Glutamatergic neuron (in vitro differentiated cells): ENCODE results near the gene ADTRP. TPM values are rescaled to one million over a fixed set of nuclear protein-coding genes. Genes with fewer than 3 reads are reported as not detected.
"Not testable (repeated sequence)": the region's sequence is repeated elsewhere in the genome, so short reads cannot be mapped to it uniquely, and the experiment has no call there.

Experiments
- DNase-seq: peaks from one replicate; pipeline ENCODE4 v3.0.0; 2022
- H3K27ac Mint-ChIP-seq: one replicate; pipeline ENCODE4 v1.8.0; 2020; ENCODE audit warnings: mild to moderate bottlenecking, mixed read lengths, inconsistent platforms; ENCODE audit not compliant: unreplicated experiment
- H3K27me3 Mint-ChIP-seq: one replicate; pipeline ENCODE4 v1.8.0; 2020; ENCODE audit warnings: mild to moderate bottlenecking, moderate library complexity, mixed read lengths, inconsistent platforms; ENCODE audit not compliant: unreplicated experiment
- H3K36me3 Mint-ChIP-seq: one replicate; pipeline ENCODE4 v1.8.0; 2020; ENCODE audit warnings: mild to moderate bottlenecking, mixed read lengths, inconsistent platforms; ENCODE audit not compliant: unreplicated experiment
- H3K4me1 Mint-ChIP-seq: one replicate; pipeline ENCODE4 v1.8.0; 2020; ENCODE audit warnings: mild to moderate bottlenecking, low read depth, mixed read lengths, inconsistent platforms; ENCODE audit not compliant: unreplicated experiment
- H3K4me3 Mint-ChIP-seq: one replicate; pipeline ENCODE4 v1.8.0; 2020; ENCODE audit warnings: mild to moderate bottlenecking, mixed read lengths, inconsistent platforms; ENCODE audit not compliant: unreplicated experiment
- H3K9me3 Mint-ChIP-seq: one replicate; pipeline ENCODE4 v1.8.0; 2020; ENCODE audit warnings: mild to moderate bottlenecking, moderate library complexity, mixed read lengths, inconsistent platforms; ENCODE audit not compliant: unreplicated experiment
- total RNA-seq: library from RNA; stranded (reverse); fragmentation: NEBNext Ultra II Directional; extraction: Animal tissue kit (Norgen Biotek cat#: 25700); gene quantifications from one replicate; pipeline ENCODE4 v1.2.1, GENCODE V29; 2021; ENCODE audit not compliant: unreplicated experiment
- TF ChIP-seq, protein P1 (sequence below): fragments of 200-600 bp; sonication (generic); IDR thresholded peaks from one replicate; pipeline ENCODE4 v1.5.0; 2021; ENCODE audit not compliant: partially characterized antibody, unreplicated experiment

ADTRP gene
- total RNA-seq, 1 donor from 2014 or later, result not detected

DNA sequence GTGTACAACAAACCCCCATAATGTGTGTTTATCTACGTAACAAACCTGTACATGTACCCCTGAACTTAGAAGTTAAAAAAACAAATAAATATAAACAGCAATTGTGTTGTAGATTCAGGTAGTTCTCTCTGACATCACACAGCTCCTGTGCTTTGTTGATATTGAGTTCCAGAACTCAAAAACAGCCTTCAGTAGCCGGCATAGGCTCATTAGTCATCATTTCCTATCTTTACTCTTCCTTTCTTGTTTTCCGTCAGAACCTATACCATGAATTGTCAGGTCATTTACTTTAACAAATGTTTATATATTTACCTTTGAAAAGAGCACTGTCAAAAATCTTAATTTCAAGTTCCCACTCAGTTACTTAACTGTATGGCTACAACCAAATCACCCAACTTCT is 88.8 kb downstream of the ADTRP start:
- DNase-seq, result no peak
- H3K36me3 Mint-ChIP-seq, result no peaks in the 10 kb centered on the region
- H3K9me3 Mint-ChIP-seq, result no peaks in the 10 kb centered on the region
- TF ChIP-seq, protein P1, sequence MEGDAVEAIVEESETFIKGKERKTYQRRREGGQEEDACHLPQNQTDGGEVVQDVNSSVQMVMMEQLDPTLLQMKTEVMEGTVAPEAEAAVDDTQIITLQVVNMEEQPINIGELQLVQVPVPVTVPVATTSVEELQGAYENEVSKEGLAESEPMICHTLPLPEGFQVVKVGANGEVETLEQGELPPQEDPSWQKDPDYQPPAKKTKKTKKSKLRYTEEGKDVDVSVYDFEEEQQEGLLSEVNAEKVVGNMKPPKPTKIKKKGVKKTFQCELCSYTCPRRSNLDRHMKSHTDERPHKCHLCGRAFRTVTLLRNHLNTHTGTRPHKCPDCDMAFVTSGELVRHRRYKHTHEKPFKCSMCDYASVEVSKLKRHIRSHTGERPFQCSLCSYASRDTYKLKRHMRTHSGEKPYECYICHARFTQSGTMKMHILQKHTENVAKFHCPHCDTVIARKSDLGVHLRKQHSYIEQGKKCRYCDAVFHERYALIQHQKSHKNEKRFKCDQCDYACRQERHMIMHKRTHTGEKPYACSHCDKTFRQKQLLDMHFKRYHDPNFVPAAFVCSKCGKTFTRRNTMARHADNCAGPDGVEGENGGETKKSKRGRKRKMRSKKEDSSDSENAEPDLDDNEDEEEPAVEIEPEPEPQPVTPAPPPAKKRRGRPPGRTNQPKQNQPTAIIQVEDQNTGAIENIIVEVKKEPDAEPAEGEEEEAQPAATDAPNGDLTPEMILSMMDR, result no peak
- no peak overlapping the region for H3K4me3 Mint-ChIP-seq
- H3K27me3 Mint-ChIP-seq, result no peaks in the 10 kb centered on the region
- peaks cover 7% of the 10 kb centered on the region for H3K4me1 Mint-ChIP-seq
- H3K27ac Mint-ChIP-seq, result no peak overlapping the region

GRCh38 chr6:11689400-11689799 is 89.2 kb downstream of the ADTRP start:
- H3K9me3 Mint-ChIP-seq, H3K36me3 Mint-ChIP-seq, H3K4me3 Mint-ChIP-seq, H3K27ac Mint-ChIP-seq, DNase-seq, H3K4me1 Mint-ChIP-seq, H3K27me3 Mint-ChIP-seq: not testable (repeated sequence)

GRCh38 chr6:11688425-11688709 is 90.2 kb downstream of the ADTRP start:
- no peak overlapping the region for H3K27ac Mint-ChIP-seq
- no peak overlapping the region for H3K4me3 Mint-ChIP-seq
- H3K27me3 Mint-ChIP-seq, result no peaks in the 10 kb centered on the region
- peaks cover 7% of the 10 kb centered on the region for H3K4me1 Mint-ChIP-seq
- no peaks in the 10 kb centered on the region for H3K36me3 Mint-ChIP-seq
- no peaks in the 10 kb centered on the region for H3K9me3 Mint-ChIP-seq
- TF ChIP-seq, protein P1, result no peak
- DNase-seq, result no peak

DNA sequence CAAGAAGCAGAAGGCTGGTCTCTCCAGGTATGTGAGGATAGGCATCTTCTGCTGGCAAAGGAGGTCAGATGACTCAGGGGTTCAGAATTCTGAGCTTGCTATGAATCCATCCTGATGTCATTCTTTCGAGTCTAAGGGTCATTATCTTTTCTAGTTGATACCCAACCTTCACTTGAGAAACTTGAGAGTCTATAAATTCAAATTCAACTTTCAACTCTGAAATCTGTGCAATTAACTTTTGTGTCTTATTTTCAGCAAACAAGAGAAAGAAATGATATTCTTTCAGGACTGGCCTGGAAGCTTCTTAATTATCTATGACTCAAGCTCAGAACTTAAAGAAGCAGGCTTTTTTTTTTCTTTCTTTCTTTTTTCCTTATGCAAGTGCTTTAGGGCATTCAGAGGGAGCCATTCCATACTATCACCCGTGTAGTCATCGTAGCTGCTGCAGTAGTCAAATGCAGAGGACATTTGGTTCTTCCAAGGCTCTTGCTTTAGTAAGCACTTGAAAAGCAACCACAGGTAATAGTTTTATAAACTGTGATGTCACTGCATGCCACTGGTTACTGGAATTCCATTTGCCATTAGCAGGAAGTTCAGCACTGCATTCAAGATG is 93.0 kb downstream of the ADTRP start:
- Mint-ChIP-seq H3K9me3 (no peaks in the 10 kb centered on the region), H3K27me3 (no peaks in the 10 kb centered on the region), H3K27ac (no peak overlapping the region), H3K4me3 (no peak overlapping the region), H3K4me1 (peaks cover 3% of the 10 kb centered on the region), H3K36me3 (no peaks in the 10 kb centered on the region)
- DNase-seq, result no peak
- TF ChIP-seq, protein P1, result no peak

DNA sequence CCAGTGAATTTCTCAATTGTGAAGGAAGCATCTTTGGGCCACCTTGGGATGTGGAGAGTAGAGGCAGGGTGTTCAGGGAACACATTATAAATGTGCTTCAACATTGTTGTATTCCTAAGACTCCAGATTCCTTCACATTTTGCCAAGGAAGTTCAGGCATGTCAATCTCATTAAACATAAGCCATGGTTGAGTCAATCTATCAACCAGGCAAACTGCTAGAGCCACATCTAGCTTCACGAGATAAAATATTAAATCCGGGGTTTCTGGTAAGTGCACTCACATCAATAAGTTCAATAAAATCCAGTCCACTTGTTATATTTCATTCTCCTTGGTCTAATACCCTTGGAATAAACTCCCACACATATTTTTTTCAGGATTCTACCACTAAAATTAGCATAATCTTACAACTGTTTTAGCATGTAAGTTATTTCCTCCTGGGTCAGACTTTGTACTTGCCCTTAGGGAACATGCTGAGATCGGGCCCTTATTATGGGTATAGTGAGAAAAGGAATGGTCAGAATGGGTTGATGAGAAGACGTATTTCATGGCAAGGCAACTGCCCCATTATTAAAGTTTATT is 93.6 kb downstream of the ADTRP start:
- Mint-ChIP-seq H3K36me3 (peaks cover 4% of the 10 kb centered on the region), H3K9me3 (no peaks in the 10 kb centered on the region), H3K4me3 (no peak overlapping the region), H3K27me3 (no peaks in the 10 kb centered on the region), H3K27ac (no peak overlapping the region), H3K4me1 (peaks cover 3% of the 10 kb centered on the region)
- TF ChIP-seq, protein P1, result no peak
- no peak for DNase-seq

DNA sequence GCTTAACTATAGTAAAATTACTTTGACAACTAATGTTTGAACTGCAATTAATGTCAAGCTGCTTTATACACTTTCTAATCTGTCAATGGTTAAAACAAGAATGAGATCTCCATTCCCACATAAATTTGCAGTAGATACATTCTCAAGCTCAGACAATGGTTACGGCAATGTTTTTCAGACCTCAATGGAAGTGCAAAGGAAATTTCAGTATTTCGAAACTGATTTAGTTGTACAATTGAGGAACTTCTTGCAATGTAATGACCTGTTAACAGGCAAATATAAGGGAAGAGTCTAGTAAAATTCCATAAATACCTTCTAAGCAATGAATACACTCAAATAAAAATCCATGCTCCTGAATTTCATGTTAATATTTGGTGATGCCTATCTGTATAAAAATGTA is 94.7 kb downstream of the ADTRP start:
- peaks cover 5% of the 10 kb centered on the region for H3K36me3 Mint-ChIP-seq
- H3K9me3 Mint-ChIP-seq, result no peaks in the 10 kb centered on the region
- no peak overlapping the region for H3K4me3 Mint-ChIP-seq
- DNase-seq, result no peak
- peaks cover 3% of the 10 kb centered on the region for H3K4me1 Mint-ChIP-seq
- no peak overlapping the region for H3K27ac Mint-ChIP-seq
- TF ChIP-seq, protein P1, result no peak
- H3K27me3 Mint-ChIP-seq, result no peaks in the 10 kb centered on the region
